Keratinocyte (primary cell): ENCODE data around the gene RNASEH2B. TPM values are rescaled to one million over a fixed set of nuclear protein-coding genes. Genes with fewer than 3 reads are reported as not detected.

Experiments
- DNase-seq: peaks from one replicate; pipeline ENCODE4 v3.0.0-alpha.2; 2011; ENCODE audit warnings: low read depth, missing footprints, low spot score
- FAIRE-seq: peaks from 2 replicates; lab custom pipeline; 2011; peaks lifted over from hg19 to GRCh38; lab: Jason Lieb, UNC
- H2AFZ ChIP-seq: 2 replicates; pipeline ENCODE4 v1.6.0; 2012; ENCODE audit warnings: low read length, control low read depth, inconsistent platforms; ENCODE audit not compliant: control insufficient read depth
- H3K27ac ChIP-seq: 2 replicates; pipeline ENCODE4 v1.5.1; 2011; ENCODE audit warnings: low read length; ENCODE audit not compliant: control insufficient read depth, insufficient read depth
- H3K27me3 ChIP-seq: 3 replicates; pipeline ENCODE4 v1.6.0; 2011; ENCODE audit warnings: low read length; ENCODE audit not compliant: control insufficient read depth, insufficient read depth; ENCODE audit errors: extremely low read depth
- H3K36me3 ChIP-seq, 2 experiments: 2 replicates in 1 of 2; 3 replicates in 1 of 2; pipeline ENCODE4 v1.5.1; 2011; ENCODE audit warnings: low read length in 2 of 2, mild to moderate bottlenecking in 1 of 2; ENCODE audit not compliant: control insufficient read depth in 2 of 2, insufficient read depth in 2 of 2; ENCODE audit errors: extremely low read depth in 1 of 2
- H3K4me1 ChIP-seq: 3 replicates; pipeline ENCODE4 v1.5.1; 2011; ENCODE audit warnings: low read length; ENCODE audit not compliant: control insufficient read depth, insufficient read depth; ENCODE audit errors: extremely low read depth
- H3K4me2 ChIP-seq: 3 replicates; pipeline ENCODE4 v1.6.0; 2011; ENCODE audit warnings: low read depth, low read length; ENCODE audit not compliant: control insufficient read depth, insufficient read depth; ENCODE audit errors: extremely low read depth
- H3K4me3 ChIP-seq, 3 experiments: fragments of 200-600 bp in 1 of 3; sonication (generic) in 1 of 3; 2 replicates in 2 of 3; 3 replicates in 1 of 3; pipeline ENCODE4 v1.5.1; 2011 to 2016; ENCODE audit warnings: low read length in 3 of 3, mild to moderate bottlenecking in 3 of 3, control low read depth in 2 of 3, inconsistent platforms in 1 of 3, low read depth in 1 of 3, mixed read lengths in 1 of 3, mixed run types in 1 of 3, moderate library complexity in 1 of 3; ENCODE audit not compliant: control insufficient read depth in 2 of 3, insufficient read depth in 2 of 3; ENCODE audit errors: extremely low read depth in 1 of 3
- H3K79me2 ChIP-seq: 2 replicates; pipeline ENCODE4 v1.6.0; 2012; ENCODE audit warnings: low read length; ENCODE audit not compliant: control insufficient read depth, insufficient read depth
- H3K9ac ChIP-seq: 3 replicates; pipeline ENCODE4 v1.6.0; 2011; ENCODE audit warnings: low read length; ENCODE audit not compliant: control insufficient read depth, insufficient read depth; ENCODE audit errors: extremely low read depth
- H3K9me1 ChIP-seq: 3 replicates; pipeline ENCODE4 v1.6.0; 2011; ENCODE audit warnings: low read length; ENCODE audit not compliant: control insufficient read depth, insufficient read depth; ENCODE audit errors: extremely low read depth
- H3K9me3 ChIP-seq: 2 replicates; pipeline ENCODE4 v1.5.1; 2012; ENCODE audit warnings: low read depth, low read length; ENCODE audit not compliant: control insufficient read depth
- H4K20me1 ChIP-seq: 3 replicates; pipeline ENCODE4 v1.6.0; 2011; ENCODE audit warnings: low read length; ENCODE audit not compliant: control insufficient read depth, insufficient read depth; ENCODE audit errors: extremely low read depth
- CTCF ChIP-seq, 3 experiments: IDR thresholded peaks in 1 of 3; conservative IDR thresholded peaks in 1 of 3; optimal IDR thresholded peaks in 1 of 3; 2 replicates in 2 of 3; 3 replicates in 1 of 3; pipeline versions ENCODE3 to v1.5.1; 2011; ENCODE audit warnings: low read length in 3 of 3, mild to moderate bottlenecking in 3 of 3, moderate library complexity in 2 of 3, control low read depth in 1 of 3, inconsistent platforms in 1 of 3; ENCODE audit not compliant: insufficient read depth in 2 of 3; ENCODE audit errors: extremely low read depth in 1 of 3
- EZH2 ChIP-seq: IDR thresholded peaks from one replicate; pipeline ENCODE4 v1.6.1; 2012; ENCODE audit warnings: inconsistent platforms, mild to moderate bottlenecking, low read length, moderate library complexity
- dilution Hi-C: fragments of 300-500 bp; cut with MboI; formaldehyde crosslinking; loops from one replicate; pipeline ENCODE4 v1.7.0; 2020; ENCODE audit warnings: low sequenced_read_pairs; ENCODE audit not compliant: extremely low pct_ligation_motif_present
- polyA plus RNA-seq, 5 experiments: library from polyadenylated mRNA; depleted of rRNA in 3 of 5; stranded (reverse) in 3 of 5; stranded (forward) in 1 of 5; unstranded in 1 of 5; fragments of >200 nt; gene quantifications; 1 replicate in 1 of 5; 2 replicates in 3 of 5; 3 replicates in 1 of 5; pipeline versions ENCODE4 v1.2.1 to v1.2.3, GENCODE V29; 2011 to 2012; ENCODE audit warnings: missing spikeins in 2 of 5, low read depth in 1 of 5, low replicate concordance in 1 of 5

Gene RNASEH2B
- polyA plus RNA-seq, 1 donor (not counting 4 experiments of a cell fraction or from before 2014, with no cell fraction given): 26.1 TPM

DNA sequence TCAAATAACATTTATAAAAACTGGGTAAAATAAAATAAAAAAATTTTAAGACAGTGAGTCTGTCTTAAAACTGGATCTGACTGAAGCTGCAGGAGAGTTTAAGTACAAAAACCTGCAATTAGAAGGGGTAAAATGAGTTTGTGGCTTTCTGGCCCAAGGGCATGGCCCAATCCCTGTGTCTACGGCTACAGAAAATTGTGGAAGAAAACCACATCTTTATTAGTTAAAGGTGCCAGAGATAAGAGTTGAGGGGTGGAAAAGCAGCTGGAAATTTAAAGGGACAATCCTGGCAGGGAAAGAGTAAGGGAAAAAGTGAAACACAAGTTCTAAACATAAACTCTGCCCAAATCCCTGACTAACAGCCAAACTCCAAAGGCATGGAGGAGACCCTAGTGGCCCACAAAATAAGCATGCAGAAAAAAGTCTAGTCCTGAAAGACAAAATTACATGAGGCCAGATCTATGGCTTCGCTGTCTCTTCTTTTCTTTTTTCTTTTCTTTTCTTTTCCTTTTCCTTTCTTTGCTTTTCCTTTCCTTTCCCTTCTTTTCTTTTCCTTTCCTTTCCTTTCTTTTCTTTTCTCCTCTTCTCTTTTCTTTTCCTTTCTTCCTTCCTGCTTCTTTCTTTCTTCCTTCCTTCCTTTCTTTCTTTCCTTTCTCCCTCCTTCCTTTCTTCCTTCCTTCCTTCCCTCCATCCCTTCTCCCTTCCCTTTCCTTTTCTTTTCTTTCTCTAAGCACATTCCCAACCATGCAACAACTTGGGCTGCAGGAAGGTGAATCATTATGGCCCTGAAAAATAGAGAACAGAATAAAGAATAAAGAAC is 42.6 kb upstream of the RNASEH2B start:
- Histone ChIP-seq H3K79me2 (no peaks in the 10 kb centered on the region), H4K20me1 (no peaks in the 10 kb centered on the region), H2AFZ (no peak overlapping the region), H3K36me3 (no peaks in the 10 kb centered on the region), H3K9me1 (no peaks in the 10 kb centered on the region), H3K4me2 (no peak overlapping the region), H3K9ac (no peak overlapping the region), H3K27ac (no peak overlapping the region), H3K4me1 (no peaks in the 10 kb centered on the region), H3K27me3 (no peaks in the 10 kb centered on the region), H3K4me3 (no peak overlapping the region), H3K9me3 (no peaks in the 10 kb centered on the region)
- no peak for FAIRE-seq
- no peak for DNase-seq
- dilution Hi-C loops: no loop called here
- no peak for TF ChIP-seq CTCF (optimal IDR thresholded peaks at IDR 0.05 in 1 of 3, IDR thresholded peaks at IDR 0.05 in 1 of 3, conservative IDR thresholded peaks at IDR 0.05 in 1 of 3; ENCODE audit: extremely low read depth in 1 of 3, insufficient read depth in 2 of 3, low read length in 3 of 3)
- no peak for TF ChIP-seq EZH2

- Histone ChIP-seq H3K27ac (no peak overlapping the region), H3K9me1 (no peaks in the 10 kb centered on the region), H3K9me3 (no peaks in the 10 kb centered on the region), H3K4me1 (no peaks in the 10 kb centered on the region), H4K20me1 (no peaks in the 10 kb centered on the region), H3K9ac (no peak overlapping the region), H3K36me3 (no peaks in the 10 kb centered on the region), H3K79me2 (no peaks in the 10 kb centered on the region), H3K4me2 (no peak overlapping the region), H2AFZ (no peak overlapping the region), H3K27me3 (no peaks in the 10 kb centered on the region), H3K4me3 (no peak overlapping the region)
- dilution Hi-C loops: no loop called here
- DNase-seq: no peak
- FAIRE-seq: no peak
- TF ChIP-seq CTCF (optimal IDR thresholded peaks at IDR 0.05 in 1 of 3, IDR thresholded peaks at IDR 0.05 in 1 of 3, conservative IDR thresholded peaks at IDR 0.05 in 1 of 3; ENCODE audit: extremely low read depth in 1 of 3, insufficient read depth in 2 of 3, low read length in 3 of 3) (no peak), EZH2 (no peak)
Measured at GRCh38 chr13:50867637-50867945, 42.0 kb upstream of the RNASEH2B start.
